NT2/D1 (cell line): ENCODE data around the gene CFC1.
"Not testable (repeated sequence)": the region's sequence is repeated elsewhere in the genome, so short reads cannot be mapped to it uniquely, and the experiment has no call there.

Experiments
- SUZ12 ChIP-seq: IDR thresholded peaks from 2 replicates; pipeline ENCODE4 v1.6.1; 2011; ENCODE audit not compliant: insufficient read length, insufficient read depth; ENCODE audit errors: extremely low read depth
- YY1 ChIP-seq: IDR thresholded peaks from 2 replicates; pipeline ENCODE4 v1.6.1; 2011; ENCODE audit not compliant: insufficient read length, insufficient read depth
- ZNF274 ChIP-seq: IDR thresholded peaks from 2 replicates; pipeline ENCODE4 v1.6.1; 2011; ENCODE audit warnings: mild to moderate bottlenecking, low read depth, low read length

GRCh38 chr2:130583582-130583981, 15.8 kb downstream of the CFC1 start:
- TF ChIP-seq YY1, ZNF274, SUZ12: not testable (repeated sequence)
